Calu3 (cell line): ENCODE data around the gene ARSJ. TPM values are rescaled to one million over a fixed set of nuclear protein-coding genes. Genes with fewer than 3 reads are reported as not detected.

Experiments
- BruUV-seq: library from RNA; stranded (reverse); fragments of 400-500 nt; replicated peaks from 2 replicates; lab custom pipeline; 2021; lab: Mats Ljungman, UMichigan
- CTCF ChIA-PET: fragments of 300-600 bp; sonication (Branson Sonifier 250); formaldehyde crosslinking; loops from one replicate; lab custom pipeline; 2022; ENCODE audit warnings: antibody characterized with exemption; lab: Charles Lee
- DNase-seq: peaks from one replicate; pipeline ENCODE4 v3.0.0; 2022
- H3K27ac Mint-ChIP-seq: one replicate; pipeline ENCODE4 v1.8.0; 2022; ENCODE audit warnings: mixed read lengths; ENCODE audit not compliant: unreplicated experiment
- H3K27me3 Mint-ChIP-seq: one replicate; pipeline ENCODE4 v1.8.0; 2022; ENCODE audit warnings: mixed read lengths; ENCODE audit not compliant: unreplicated experiment
- H3K36me3 Mint-ChIP-seq: one replicate; pipeline ENCODE4 v1.8.0; 2022; ENCODE audit warnings: mild to moderate bottlenecking, moderate library complexity, mixed read lengths; ENCODE audit not compliant: insufficient read depth, unreplicated experiment
- H3K4me1 Mint-ChIP-seq: one replicate; pipeline ENCODE4 v1.8.0; 2022; ENCODE audit warnings: mild to moderate bottlenecking, low read depth, mixed read lengths; ENCODE audit not compliant: unreplicated experiment
- H3K4me3 Mint-ChIP-seq: one replicate; pipeline ENCODE4 v1.8.0; 2022; ENCODE audit warnings: mild to moderate bottlenecking, low read depth, moderate library complexity, mixed read lengths; ENCODE audit not compliant: unreplicated experiment
- H3K9me3 Mint-ChIP-seq: one replicate; pipeline ENCODE4 v1.8.0; 2022; ENCODE audit warnings: low read depth, mixed read lengths; ENCODE audit not compliant: unreplicated experiment
- intact Hi-C: fragments of 100-400 bp; cut with micrococcal nuclease; formaldehyde crosslinking; loops from one replicate; pipeline ENCODE4 v1.10.0; 2022; ENCODE audit not compliant: unreplicated experiment
- total RNA-seq: library from RNA; stranded (reverse); gene quantifications from 2 replicates; pipeline ENCODE4 v1.2.3, GENCODE V29; 2022
- TF ChIP-seq, protein P1 (sequence below): fragments of 200-600 bp; IDR thresholded peaks from one replicate; pipeline ENCODE4 v1.8.0; 2022; ENCODE audit warnings: antibody characterized with exemption; ENCODE audit not compliant: unreplicated experiment

Gene ARSJ
- total RNA-seq, 1 experiment from 2014 or later, result 12.5 TPM

DNA sequence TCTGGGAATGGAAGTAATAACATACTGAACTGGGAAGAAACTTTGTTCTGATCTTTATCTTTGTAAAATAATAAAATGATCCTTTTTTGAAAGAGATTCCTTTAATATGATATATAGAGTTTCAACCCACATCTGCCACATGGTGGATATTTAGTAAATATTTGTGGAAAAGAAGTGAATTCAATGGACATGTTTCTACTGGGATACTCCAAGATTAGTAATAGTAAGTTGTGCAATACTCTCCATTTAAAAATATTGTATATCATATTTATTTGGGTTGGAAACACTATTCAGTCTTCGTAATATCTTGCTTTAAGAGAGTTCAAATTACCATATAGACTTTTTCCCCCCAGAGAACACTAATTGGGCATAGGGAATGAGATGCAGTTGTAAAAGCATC is 17.8 kb upstream of the ARSJ start:
- BruUV-seq, result no TSS peak
- intact Hi-C loops, result no loop called here

DNA sequence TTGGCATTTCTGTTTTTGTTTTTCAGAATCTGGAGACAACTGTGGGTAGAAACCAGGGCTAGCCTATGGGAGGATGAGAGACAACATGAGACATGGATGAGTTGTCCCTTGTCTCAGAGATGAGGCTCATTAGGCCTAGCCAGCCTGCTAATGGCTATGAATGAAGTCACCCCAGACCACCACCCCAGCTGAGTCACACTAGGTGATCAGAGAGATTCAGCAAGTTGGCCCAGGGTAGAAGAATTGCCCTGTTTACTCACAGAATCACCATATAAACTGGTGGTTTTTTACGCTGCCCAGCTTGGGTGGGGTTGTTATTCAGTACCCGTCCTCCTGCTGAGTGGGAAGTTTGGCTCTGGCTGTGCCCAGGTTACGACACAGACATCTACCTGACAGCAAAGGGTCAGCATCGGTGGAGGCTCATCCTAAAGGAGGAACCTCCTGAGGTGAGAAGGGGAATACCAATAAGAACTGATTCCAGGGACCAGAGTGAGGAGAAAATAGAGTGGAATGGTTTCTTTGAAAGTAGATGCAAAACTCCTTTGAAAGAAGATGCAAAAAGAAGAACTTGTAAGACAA is 17.2 kb upstream of the ARSJ start:
- Mint-ChIP-seq H3K4me1 (peaks cover 9% of the 10 kb centered on the region), H3K27me3 (no peaks in the 10 kb centered on the region), H3K9me3 (no peaks in the 10 kb centered on the region), H3K27ac (no peak overlapping the region), H3K36me3 (peaks cover 4% of the 10 kb centered on the region), H3K4me3 (no peak overlapping the region)
- CTCF ChIA-PET, result no interaction called here
- no peak for DNase-seq
- TF ChIP-seq, protein P1, sequence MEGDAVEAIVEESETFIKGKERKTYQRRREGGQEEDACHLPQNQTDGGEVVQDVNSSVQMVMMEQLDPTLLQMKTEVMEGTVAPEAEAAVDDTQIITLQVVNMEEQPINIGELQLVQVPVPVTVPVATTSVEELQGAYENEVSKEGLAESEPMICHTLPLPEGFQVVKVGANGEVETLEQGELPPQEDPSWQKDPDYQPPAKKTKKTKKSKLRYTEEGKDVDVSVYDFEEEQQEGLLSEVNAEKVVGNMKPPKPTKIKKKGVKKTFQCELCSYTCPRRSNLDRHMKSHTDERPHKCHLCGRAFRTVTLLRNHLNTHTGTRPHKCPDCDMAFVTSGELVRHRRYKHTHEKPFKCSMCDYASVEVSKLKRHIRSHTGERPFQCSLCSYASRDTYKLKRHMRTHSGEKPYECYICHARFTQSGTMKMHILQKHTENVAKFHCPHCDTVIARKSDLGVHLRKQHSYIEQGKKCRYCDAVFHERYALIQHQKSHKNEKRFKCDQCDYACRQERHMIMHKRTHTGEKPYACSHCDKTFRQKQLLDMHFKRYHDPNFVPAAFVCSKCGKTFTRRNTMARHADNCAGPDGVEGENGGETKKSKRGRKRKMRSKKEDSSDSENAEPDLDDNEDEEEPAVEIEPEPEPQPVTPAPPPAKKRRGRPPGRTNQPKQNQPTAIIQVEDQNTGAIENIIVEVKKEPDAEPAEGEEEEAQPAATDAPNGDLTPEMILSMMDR, result no peak
- intact Hi-C loops, result no loop called here
- no TSS peak for BruUV-seq

More for the DNA sequence above, 17.8 kb upstream of the ARSJ start:
- no peak overlapping the region for H3K27ac Mint-ChIP-seq
- no peak overlapping the region for H3K4me3 Mint-ChIP-seq
- H3K4me1 Mint-ChIP-seq, result peaks cover 8% of the 10 kb centered on the region
- CTCF ChIA-PET, result no interaction called here
- H3K9me3 Mint-ChIP-seq, result no peaks in the 10 kb centered on the region
- TF ChIP-seq, protein P1, result no peak
- no peak for DNase-seq
- peaks cover 4% of the 10 kb centered on the region for H3K36me3 Mint-ChIP-seq
- H3K27me3 Mint-ChIP-seq, result no peaks in the 10 kb centered on the region

DNA sequence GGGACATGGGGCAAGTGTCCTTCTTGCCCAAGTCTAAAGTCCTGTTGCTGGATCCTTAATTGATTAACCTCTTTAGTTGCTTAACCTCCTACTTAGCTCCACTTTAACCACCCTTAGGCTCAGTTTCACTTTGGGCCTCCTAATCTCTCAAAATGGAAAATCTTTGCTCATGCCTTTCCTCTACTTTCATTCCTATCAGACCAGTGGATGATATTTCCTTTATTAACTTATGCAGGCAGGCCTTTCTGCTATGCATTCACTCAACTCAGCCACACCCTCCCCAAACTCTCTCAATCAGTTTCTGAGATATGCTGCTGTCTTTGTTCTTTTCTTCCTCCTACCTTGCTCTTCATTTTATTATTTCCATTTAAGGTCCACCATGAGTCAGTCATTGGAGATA is 14.4 kb upstream of the ARSJ start:
- H3K4me1 Mint-ChIP-seq, result peaks cover 22% of the 10 kb centered on the region
- H3K27ac Mint-ChIP-seq, result no peak overlapping the region
- H3K27me3 Mint-ChIP-seq, result no peaks in the 10 kb centered on the region
- peaks cover 2% of the 10 kb centered on the region for H3K9me3 Mint-ChIP-seq
- intact Hi-C loops, result no loop called here
- DNase-seq, result no peak
- CTCF ChIA-PET, result no interaction called here
- BruUV-seq, result no TSS peak
- no peak overlapping the region for H3K4me3 Mint-ChIP-seq
- TF ChIP-seq, protein P1, result no peak
- peaks cover 4% of the 10 kb centered on the region for H3K36me3 Mint-ChIP-seq

DNA sequence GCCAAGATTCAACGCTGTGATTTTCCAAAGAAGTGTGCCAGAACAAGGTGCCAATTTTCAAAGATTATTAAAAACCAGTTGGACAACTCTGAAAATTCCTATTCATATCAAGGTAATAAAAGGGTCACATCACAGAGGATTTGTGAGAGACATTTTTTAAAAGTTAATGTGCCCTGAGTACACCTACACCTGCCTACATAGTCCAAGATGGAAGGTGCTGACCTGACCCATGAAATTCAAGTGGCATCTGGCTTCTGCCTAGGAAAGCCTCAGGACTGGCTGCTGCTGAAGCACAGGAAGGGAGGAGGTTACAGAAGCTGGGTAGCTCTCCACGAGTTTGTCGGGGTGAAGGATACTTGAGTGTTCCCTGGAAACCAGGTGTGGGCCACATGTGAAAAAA is 11.4 kb upstream of the ARSJ start:
- Mint-ChIP-seq H3K27ac (no peak overlapping the region), H3K36me3 (peaks cover 4% of the 10 kb centered on the region), H3K4me3 (no peak overlapping the region), H3K27me3 (no peaks in the 10 kb centered on the region), H3K9me3 (peaks cover 4% of the 10 kb centered on the region), H3K4me1 (peaks cover 25% of the 10 kb centered on the region)
- BruUV-seq, result no TSS peak
- DNase-seq, result no peak
- CTCF ChIA-PET, result no interaction called here
- TF ChIP-seq, protein P1, result no peak
- intact Hi-C loops, result no loop called here
